BLaER1 treated with 17β-estradiol and CSF1 and Interleukin-3, amounts not matched to agents 10 nM and 100 nM (cell line): ENCODE results near the gene ADAM21.
"Not testable (repeated sequence)": the region's sequence is repeated elsewhere in the genome, so short reads cannot be mapped to it uniquely, and the experiment has no call there.

ENCODE experiments used
- H3K27ac ChIP-seq, 11 experiments: shearing (Covaris generic); formaldehyde crosslinking; 2 replicates each; pipeline ENCODE4 v1.8.1; 2022
- H3K27me3 ChIP-seq, 11 experiments: shearing (Covaris generic); formaldehyde crosslinking; 2 replicates each; pipeline ENCODE4 v1.8.1; 2022
- H3K36me3 ChIP-seq, 11 experiments: shearing (Covaris generic); formaldehyde crosslinking; 2 replicates each; pipeline ENCODE4 v1.8.1; 2022
- H3K4me1 ChIP-seq, 10 experiments: shearing (Covaris generic); formaldehyde crosslinking; 2 replicates each; pipeline ENCODE4 v1.8.1; 2022
- H3K4me2 ChIP-seq, 11 experiments: shearing (Covaris generic); formaldehyde crosslinking; 2 replicates each; pipeline ENCODE4 v1.8.1; 2022
- H3K4me3 ChIP-seq, 10 experiments: shearing (Covaris generic); formaldehyde crosslinking; 2 replicates each; pipeline ENCODE4 v1.8.1; 2022
- H3K9ac ChIP-seq, 11 experiments: shearing (Covaris generic); formaldehyde crosslinking; 2 replicates each; pipeline ENCODE4 v1.8.1; 2022
- H3K9me3 ChIP-seq, 11 experiments: shearing (Covaris generic); formaldehyde crosslinking; replicated peaks in 1 of 11; 2 replicates each; pipeline ENCODE4 v1.8.1; 2022
- H4K20me1 ChIP-seq, 11 experiments: shearing (Covaris generic); formaldehyde crosslinking; 2 replicates each; pipeline ENCODE4 v1.8.1; 2022
- Cebpa-rat ChIP-seq, 11 experiments: shearing (Covaris generic); IDR thresholded peaks; 2 replicates each; pipeline ENCODE4 v1.8.1; 2022

Gene ADAM21

DNA sequence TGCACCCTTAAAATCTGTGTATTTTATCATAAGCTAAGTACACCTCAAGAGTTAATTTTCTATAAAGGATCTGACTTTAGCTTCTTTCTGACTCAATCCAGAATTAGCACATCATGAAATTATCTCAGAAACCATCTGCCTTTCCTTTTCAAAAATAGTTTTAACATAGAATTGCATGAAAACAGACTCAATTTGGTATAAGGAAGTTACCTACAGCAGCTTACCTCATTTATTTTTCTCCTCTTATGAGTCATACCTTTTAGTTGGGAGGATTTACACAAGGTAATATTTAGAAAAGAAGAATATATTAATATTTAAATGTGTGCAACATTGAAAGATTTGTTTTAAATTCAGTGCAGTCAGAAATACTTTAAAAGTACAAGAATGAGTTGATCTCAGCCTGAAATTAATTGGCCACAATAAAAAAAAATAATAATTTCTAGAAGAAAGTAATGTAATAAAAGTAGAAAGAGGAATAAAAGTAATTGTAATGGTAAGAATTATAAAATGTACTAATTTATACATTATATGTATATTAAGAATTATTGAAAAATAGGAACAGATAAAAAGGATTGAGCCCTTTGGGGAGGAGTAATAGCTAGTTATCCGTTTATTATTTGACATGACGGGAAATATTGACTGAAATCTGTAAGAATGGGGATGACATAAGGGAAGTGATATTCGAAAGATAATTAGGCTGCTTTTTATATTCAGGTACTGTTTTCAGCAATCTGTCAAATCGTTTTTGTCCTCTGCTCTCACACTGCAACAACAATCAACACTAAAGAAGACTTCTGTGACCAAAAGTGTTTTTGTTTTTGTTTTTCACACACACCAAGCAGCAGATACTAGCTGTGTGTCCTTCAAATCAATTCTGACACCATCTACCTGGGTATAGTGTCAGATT lies 20.5 kb downstream of the ADAM21 start:
- Histone ChIP-seq H3K27ac (no peak overlapping the region), H3K4me1 (no peaks in the 10 kb centered on the region), H3K27me3 (no peaks in the 10 kb centered on the region), H4K20me1 (no peaks in the 10 kb centered on the region), H3K4me3 (no peak overlapping the region), H3K9ac (no peak overlapping the region), H3K36me3 (peaks cover 0 to 8% (median 0%) of the 10 kb centered on the region in 11 experiments; a peak in 1 of 22 replicates), H3K4me2 (no peak overlapping the region), H3K9me3 (peaks cover 9 to 10% (median 9%) of the 10 kb centered on the region in 11 experiments)
- TF ChIP-seq Cebpa-rat (IDR thresholded peaks at IDR 0.05): no peak

DNA sequence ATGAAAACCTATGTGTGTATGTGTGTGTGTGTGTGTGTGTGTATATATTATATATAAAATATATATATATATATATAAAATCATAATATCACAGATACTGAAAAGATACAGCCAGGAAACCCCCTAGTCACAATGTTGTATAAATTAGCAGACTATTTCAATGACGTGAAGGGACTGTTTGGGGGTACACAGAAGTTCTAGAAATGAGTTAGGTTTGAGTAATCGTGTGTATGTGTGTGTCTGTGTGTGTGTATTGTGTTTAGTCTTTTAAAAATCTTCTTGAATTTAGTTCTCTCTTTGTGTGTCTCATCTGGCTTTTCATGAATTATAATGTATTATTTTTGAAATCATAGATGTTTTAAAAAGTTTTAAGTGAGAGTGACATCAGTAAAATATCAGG lies 21.9 kb downstream of the ADAM21 start:
- H3K27me3 ChIP-seq: no peaks in the 10 kb centered on the region
- peaks cover 0 to 8% (median 0%) of the 10 kb centered on the region in 11 experiments; a peak in 1 of 22 replicates for H3K36me3 ChIP-seq
- no peak overlapping the region for H3K4me2 ChIP-seq
- no peak overlapping the region for H3K27ac ChIP-seq
- TF ChIP-seq Cebpa-rat (IDR thresholded peaks at IDR 0.05): no peak
- H4K20me1 ChIP-seq: no peaks in the 10 kb centered on the region
- H3K9me3 ChIP-seq: peaks cover 12 to 15% (median 13%) of the 10 kb centered on the region in 11 experiments
- no peak overlapping the region for H3K9ac ChIP-seq
- H3K4me3 ChIP-seq: no peak overlapping the region
- H3K4me1 ChIP-seq: no peaks in the 10 kb centered on the region

DNA sequence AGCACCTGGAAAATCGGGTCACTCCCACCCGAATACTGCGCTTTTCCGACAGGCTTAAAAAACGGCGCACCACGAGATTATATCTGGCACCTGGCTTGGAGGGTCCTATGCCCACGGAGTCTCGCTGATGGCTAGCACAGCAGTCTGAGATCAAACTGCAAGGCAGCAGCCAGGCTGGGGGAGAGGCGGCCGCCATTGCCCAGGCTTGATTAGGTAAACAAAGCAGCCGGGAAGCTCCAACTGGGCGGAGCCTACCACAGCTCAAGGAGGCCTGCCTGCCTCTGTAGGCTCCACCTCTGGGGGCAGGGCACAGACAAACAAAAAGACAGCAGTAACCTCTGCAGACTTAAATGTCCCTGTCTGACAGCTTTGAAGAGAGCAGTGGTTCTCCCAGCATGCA lies 23.5 kb downstream of the ADAM21 start:
- not testable (repeated sequence) for H3K4me1 ChIP-seq, H3K27me3 ChIP-seq, H3K36me3 ChIP-seq, H3K4me2 ChIP-seq, H3K27ac ChIP-seq, H3K9ac ChIP-seq, H3K4me3 ChIP-seq, H4K20me1 ChIP-seq
- peaks cover 12 to 15% (median 13%) of the 10 kb centered on the region in 11 experiments for H3K9me3 ChIP-seq

DNA sequence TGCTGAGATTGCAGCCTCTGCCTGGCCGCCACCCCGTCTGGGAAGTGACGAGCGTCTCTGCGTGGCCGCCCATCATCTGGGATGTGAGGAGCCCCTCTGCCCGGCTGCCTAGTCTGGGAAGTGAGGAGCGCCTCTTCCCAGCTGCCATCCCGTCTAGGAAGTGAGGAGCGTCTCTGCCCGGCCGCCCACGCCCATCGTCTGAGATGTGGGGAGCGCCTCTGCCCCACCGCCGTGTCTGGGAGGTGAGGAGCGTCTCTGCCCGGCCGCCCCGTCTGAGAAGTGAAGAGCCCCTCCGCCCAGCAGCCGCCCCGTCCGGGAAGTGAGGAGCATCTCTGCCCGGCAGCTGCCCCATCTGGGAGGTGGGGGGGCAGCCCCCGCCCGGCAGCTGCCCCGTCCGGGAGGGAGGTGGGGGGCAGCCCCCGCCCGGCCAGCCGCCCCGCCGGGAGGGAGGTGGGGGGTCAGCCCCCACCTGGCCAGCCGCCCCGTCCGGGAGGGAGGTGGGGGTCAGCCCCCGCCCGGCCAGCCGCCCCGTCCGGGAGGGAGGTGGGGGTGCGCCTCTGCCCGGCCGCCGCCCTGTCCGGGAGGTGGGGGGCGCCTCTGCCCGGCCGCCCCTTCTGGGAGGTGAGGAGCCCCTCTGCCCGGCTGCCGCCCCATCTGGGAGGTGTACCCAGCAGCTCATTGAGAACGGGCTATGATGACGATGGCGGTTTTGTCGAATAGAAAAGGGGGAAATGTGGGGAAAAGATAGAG lies 25.6 kb downstream of the ADAM21 start:
- peaks cover 12 to 15% (median 13%) of the 10 kb centered on the region in 11 experiments for H3K9me3 ChIP-seq
- not testable (repeated sequence) for H3K9ac ChIP-seq, H4K20me1 ChIP-seq, H3K4me3 ChIP-seq, H3K27ac ChIP-seq, H3K4me1 ChIP-seq, H3K36me3 ChIP-seq, H3K4me2 ChIP-seq, H3K27me3 ChIP-seq

DNA sequence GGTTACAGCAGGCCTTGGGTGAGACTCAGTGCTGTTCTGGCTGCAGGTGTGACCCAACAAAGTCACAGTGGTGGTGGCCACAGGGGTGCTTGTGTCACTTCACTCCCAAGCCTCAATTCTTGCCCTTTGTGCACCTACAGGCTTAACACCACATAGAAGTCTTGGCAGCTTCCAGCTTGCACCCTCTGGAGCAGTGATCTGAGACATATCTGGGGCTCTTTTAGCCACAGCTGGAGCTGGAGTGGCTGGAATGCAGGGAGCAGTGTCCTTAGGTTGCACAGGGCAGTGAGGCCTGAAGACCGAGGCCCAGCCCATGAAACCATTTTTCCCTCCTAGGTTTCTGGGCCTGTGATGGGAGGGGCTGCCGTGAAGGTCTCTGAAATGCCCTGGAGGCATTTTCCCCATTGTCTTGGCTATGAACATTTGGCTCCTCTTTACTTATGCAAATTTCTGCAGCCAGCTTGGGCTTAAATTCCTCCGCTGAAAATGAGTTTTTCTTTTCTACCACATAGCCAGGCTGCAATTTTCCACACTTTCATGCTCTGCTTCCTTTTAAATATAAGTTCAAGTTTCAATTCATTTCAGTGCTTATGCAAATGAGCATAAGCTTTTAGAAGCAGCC lies 37.7 kb downstream of the ADAM21 start:
- no peak overlapping the region for H3K9ac ChIP-seq
- H3K36me3 ChIP-seq: peaks cover 29 to 42% (median 33%) of the 10 kb centered on the region in 11 experiments; a peak in 21 of 22 replicates
- no peak for TF ChIP-seq Cebpa-rat (IDR thresholded peaks at IDR 0.05)
- H3K4me1 ChIP-seq: no peaks in the 10 kb centered on the region
- H3K27me3 ChIP-seq: no peaks in the 10 kb centered on the region
- no peak overlapping the region; a peak in 1 of 20 replicates for H3K4me3 ChIP-seq
- no peak overlapping the region for H3K27ac ChIP-seq
- H4K20me1 ChIP-seq: no peaks in the 10 kb centered on the region
- H3K4me2 ChIP-seq: no peak overlapping the region
- peaks cover 48 to 63% (median 52%) of the 10 kb centered on the region in 11 experiments for H3K9me3 ChIP-seq

DNA sequence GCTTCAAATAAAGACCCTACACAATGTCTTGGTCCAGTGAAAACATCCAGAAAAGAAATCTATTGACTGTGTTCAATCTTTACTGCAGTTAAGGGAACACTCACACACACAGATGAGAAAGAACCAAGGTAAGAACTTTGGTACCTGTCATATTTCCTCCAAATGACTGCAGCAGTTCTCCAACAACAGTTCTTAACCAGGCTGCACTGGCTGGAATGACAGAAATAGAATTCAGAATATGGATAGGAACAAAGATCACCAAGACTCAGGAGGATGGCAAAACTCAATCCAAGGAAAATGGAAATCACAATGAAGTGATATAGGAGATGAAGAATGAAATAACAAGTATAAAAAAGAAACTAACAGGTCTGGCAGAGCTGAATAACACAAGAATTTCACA lies 46.2 kb downstream of the ADAM21 start:
- Histone ChIP-seq H3K36me3 (peaks cover 0 to 28% (median 0%) of the 10 kb centered on the region in 11 experiments; a peak in 4 of 22 replicates), H3K27me3 (no peaks in the 10 kb centered on the region), H3K4me2 (no peak overlapping the region), H3K9ac (no peak overlapping the region), H4K20me1 (no peaks in the 10 kb centered on the region), H3K4me1 (no peaks in the 10 kb centered on the region), H3K27ac (no peak overlapping the region), H3K4me3 (no peak overlapping the region), H3K9me3 (peaks cover 9 to 43% (median 17%) of the 10 kb centered on the region in 11 experiments; a peak in 18 of 22 replicates)
- no peak for TF ChIP-seq Cebpa-rat (IDR thresholded peaks at IDR 0.05)
